Gastrocnemius medialis (tissue), 4 donors: Measurements from ENCODE around the gene VKORC1L1.

Experiments used
- POLR2A ChIP-seq, 2 donors: fragments of 450-650 bp; IDR thresholded peaks; one replicate each; pipeline ENCODE4 v1.6.1; 2017; ENCODE audit warnings: antibody characterized with exemption in 2 of 2, mild to moderate bottlenecking in 2 of 2, moderate library complexity in 2 of 2
- TF ChIP-seq, protein P1 (sequence below), 5 experiments: fragments of 450-650 bp in 3 of 5; fragments of 200-600 bp in 2 of 5; sonication (generic) in 2 of 5; IDR thresholded peaks in 4 of 5; conservative IDR thresholded peaks in 1 of 5; 1 replicate in 4 of 5; 2 replicates in 1 of 5; pipeline ENCODE4 v1.5.1; 2016 to 2019; ENCODE audit warnings: antibody characterized with exemption in 5 of 5, mild to moderate bottlenecking in 3 of 5, moderate library complexity in 3 of 5

DNA sequence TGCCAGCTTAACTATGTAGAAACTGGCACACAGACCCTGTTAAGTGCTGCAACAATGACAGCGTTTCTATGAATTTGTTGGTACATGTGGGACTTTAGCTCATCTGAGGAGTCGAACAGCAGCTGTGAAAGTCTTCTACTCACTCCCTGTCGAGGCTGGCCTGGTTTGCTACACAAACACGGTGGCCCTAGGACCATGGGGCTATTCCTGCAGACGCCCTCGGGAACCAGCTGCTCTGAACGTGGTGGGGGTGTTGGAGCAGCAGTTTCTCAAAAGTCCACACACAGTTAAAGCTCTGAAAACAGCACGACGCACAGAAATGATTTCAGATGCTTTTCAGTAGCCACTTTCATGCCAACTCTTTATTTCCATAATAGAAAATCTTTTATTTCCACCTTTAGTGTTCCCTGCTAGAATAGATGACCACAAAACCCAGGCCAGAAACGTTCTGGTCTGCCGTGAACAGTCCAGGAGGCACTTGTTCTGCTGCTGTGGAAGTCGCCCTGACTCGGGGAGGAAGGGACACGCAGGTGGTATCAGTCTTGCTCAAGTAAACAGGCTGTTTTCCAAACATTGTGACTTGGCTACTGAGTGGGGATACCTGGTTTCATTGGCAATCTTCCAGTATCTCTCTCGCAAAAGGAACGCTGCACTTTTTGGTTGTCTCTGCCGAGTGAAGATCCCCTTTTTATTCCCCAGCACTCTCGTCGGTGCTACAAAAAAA lies 87.6 kb downstream of the VKORC1L1 start:
- TF ChIP-seq, protein P1, sequence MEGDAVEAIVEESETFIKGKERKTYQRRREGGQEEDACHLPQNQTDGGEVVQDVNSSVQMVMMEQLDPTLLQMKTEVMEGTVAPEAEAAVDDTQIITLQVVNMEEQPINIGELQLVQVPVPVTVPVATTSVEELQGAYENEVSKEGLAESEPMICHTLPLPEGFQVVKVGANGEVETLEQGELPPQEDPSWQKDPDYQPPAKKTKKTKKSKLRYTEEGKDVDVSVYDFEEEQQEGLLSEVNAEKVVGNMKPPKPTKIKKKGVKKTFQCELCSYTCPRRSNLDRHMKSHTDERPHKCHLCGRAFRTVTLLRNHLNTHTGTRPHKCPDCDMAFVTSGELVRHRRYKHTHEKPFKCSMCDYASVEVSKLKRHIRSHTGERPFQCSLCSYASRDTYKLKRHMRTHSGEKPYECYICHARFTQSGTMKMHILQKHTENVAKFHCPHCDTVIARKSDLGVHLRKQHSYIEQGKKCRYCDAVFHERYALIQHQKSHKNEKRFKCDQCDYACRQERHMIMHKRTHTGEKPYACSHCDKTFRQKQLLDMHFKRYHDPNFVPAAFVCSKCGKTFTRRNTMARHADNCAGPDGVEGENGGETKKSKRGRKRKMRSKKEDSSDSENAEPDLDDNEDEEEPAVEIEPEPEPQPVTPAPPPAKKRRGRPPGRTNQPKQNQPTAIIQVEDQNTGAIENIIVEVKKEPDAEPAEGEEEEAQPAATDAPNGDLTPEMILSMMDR (IDR thresholded peaks at IDR 0.05 in 4 of 5, conservative IDR thresholded peaks at IDR 0.05 in 1 of 5): no peak
- no peak for TF ChIP-seq POLR2A (IDR thresholded peaks at IDR 0.05)
